Measurements from ENCODE around the gene GFY. TPM values are rescaled to one million over a fixed set of nuclear protein-coding genes. Genes with fewer than 3 reads are reported as not detected.
A peak's percentile ranks its signal among the peaks of the same experiment; 100 is the strongest.

The GFY gene
- polyA plus RNA-seq, 1 experiment, result not detected

DNA sequence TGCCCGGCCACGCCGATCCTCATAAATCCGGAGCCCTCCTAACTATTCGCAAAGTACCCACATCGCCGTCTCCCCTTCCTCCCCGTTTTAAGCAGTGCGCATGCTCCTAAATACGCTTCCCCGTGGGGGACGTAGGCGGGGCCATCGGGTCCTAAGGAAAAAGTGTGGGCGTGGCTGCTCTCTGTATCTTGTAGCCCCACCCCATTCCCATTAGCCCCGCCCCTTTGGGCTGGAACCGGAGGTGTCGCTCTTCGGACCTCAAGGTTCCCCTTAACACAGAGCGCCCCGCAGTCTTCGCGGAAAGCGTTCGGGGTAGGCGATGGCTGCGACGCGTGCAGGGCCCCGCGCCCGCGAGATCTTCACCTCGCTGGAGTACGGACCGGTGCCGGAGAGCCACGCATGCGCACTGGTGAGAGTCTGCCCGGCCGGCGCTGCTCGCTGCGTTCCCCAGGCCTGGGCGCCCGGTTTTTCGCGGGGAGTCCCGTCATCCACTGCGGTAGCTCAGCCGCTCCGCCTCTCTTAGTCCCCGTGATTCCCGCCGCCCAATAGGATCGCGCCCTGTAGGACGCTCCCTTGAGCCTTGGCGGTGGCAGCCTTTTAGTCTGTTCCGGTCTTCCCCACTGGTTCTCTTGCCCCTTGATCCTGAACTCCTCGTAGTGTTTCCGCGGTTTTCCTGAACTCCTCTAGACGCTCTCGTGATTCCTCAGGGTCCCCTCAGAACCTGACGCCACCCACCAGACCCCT lies 28.0 kb downstream of the GFY start, which contains the start of gene ALDH16A1:
Gene ALDH16A1 (plus strand): TSS at position 213 of the 744 bp plus-strand sequence. CDS start 107 bp downstream, at position 320.
- Histone ChIP-seq H3K27ac (ENCODE audit: low read depth, low read length) (peak within 1 kb of the TSS; percentile 97), H3K4me3 (ENCODE audit: low read depth, low read length) (peak within 1 kb of the TSS; percentile 82), H3K9me3 (ENCODE audit: control insufficient read depth, insufficient read depth, low read length) (no peaks in the 10 kb centered on the region), H3K27me3 (ENCODE audit: control insufficient read depth, insufficient read depth, low read length) (no peaks in the 10 kb centered on the region)
- CTCF ChIA-PET, result interaction anchor here (1.7 to 2.3 kb wide), 2 partner anchors 20 to 227 kb away, joined by 6 to 8 read pairs; partner anchors contain the start of gene FLT3LG
- DNase-seq (ENCODE audit: low read depth, low spot score), result peak; percentile 95
- POLR2A ChIA-PET, result interaction anchor here (0.5 to 2.2 kb wide), 5 partner anchors 25 to 474 kb away, joined by 4 to 17 read pairs (median 5); partner anchors contain the start of gene RPL13A
- TF ChIP-seq, protein P1, sequence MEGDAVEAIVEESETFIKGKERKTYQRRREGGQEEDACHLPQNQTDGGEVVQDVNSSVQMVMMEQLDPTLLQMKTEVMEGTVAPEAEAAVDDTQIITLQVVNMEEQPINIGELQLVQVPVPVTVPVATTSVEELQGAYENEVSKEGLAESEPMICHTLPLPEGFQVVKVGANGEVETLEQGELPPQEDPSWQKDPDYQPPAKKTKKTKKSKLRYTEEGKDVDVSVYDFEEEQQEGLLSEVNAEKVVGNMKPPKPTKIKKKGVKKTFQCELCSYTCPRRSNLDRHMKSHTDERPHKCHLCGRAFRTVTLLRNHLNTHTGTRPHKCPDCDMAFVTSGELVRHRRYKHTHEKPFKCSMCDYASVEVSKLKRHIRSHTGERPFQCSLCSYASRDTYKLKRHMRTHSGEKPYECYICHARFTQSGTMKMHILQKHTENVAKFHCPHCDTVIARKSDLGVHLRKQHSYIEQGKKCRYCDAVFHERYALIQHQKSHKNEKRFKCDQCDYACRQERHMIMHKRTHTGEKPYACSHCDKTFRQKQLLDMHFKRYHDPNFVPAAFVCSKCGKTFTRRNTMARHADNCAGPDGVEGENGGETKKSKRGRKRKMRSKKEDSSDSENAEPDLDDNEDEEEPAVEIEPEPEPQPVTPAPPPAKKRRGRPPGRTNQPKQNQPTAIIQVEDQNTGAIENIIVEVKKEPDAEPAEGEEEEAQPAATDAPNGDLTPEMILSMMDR (IDR thresholded peaks at IDR 0.05; ENCODE audit: low read depth, low read length), result no peak

DNA sequence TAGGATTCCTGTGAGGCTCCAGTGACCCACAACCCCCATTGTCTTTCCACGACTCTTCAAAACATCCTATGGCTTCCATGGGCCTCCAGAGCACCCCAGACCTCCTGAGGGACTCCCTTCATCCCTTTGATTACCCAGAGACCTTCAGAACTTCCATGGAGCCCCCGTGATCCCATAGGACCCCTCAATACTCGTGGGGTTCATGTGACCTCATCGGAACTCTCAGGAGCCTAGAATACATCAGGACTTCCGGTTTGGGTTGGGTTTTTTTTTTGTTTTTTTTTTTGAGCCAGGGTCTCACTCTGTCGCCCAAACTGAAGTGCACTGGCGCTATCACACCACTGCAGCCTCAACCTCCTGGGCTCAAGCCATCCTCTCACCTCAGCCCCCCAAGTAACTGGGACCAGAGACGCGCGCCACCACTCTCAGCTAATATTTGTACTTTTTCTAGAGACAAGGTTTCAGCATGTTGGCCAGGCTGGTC lies 28.6 kb downstream of the GFY start:
- Histone ChIP-seq H3K27me3 (ENCODE audit: control insufficient read depth, insufficient read depth, low read length) (no peaks in the 10 kb centered on the region), H3K27ac (ENCODE audit: low read depth, low read length) (peak overlapping the region; percentile 97), H3K4me3 (ENCODE audit: low read depth, low read length) (peak overlapping the region; percentile 82), H3K9me3 (ENCODE audit: control insufficient read depth, insufficient read depth, low read length) (no peaks in the 10 kb centered on the region)
- no peak for DNase-seq (ENCODE audit: low read depth, low spot score)
- TF ChIP-seq, protein P1 (IDR thresholded peaks at IDR 0.05; ENCODE audit: low read depth, low read length), result no peak
- POLR2A ChIA-PET, result interaction anchor here (0.6 to 2.2 kb wide), 3 partner anchors 25 to 107 kb away, joined by 7 to 17 read pairs (median 9); partner anchors contain the start of gene RPL13A
- CTCF ChIA-PET, result interaction anchor here (1.0 to 1.7 kb wide), 2 partner anchors 228 to 356 kb away, joined by 3 to 6 read pairs; no protein-coding TSS in a partner anchor

DNA sequence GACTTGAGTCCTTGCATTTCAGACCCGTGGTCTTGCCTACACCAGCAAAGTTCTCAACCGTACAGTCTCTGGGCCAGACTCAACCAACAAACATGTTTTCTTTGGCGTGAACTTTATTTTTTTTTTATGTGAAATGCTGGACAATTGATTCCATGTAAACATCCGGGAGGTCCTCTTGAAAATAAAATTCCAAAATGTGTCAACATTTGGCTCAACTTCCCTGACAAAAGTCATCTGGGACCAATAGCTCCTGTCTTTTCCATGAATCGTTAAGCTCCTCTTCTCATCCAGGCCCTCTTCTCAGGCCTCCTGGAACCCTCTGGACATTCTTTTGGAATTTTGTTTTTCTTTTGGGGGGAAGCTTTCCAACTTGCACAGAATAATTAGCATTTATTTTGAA lies 30.6 kb downstream of the GFY start:
- CTCF ChIA-PET, result interaction anchor here (0.8 to 1.9 kb wide), 4 partner anchors 18 to 530 kb away, joined by 3 to 10 read pairs (median 4); partner anchors contain the start of gene FLT3LG

GRCh38 chr19:49456326-49456725 lies 31.1 kb downstream of the GFY start:
- Histone ChIP-seq H3K27ac (ENCODE audit: low read depth, low read length) (no peak overlapping the region), H3K4me3 (ENCODE audit: low read depth, low read length) (no peak overlapping the region), H3K27me3 (ENCODE audit: control insufficient read depth, insufficient read depth, low read length) (no peaks in the 10 kb centered on the region), H3K9me3 (ENCODE audit: control insufficient read depth, insufficient read depth, low read length) (peaks cover under 1% of the 10 kb centered on the region; the same call in 1 of the 2 replicates)
- POLR2A ChIA-PET, result interaction anchor here (1.2 kb wide), 1 partner anchor 109 kb away, joined by 5 read pairs; no protein-coding TSS in a partner anchor
- TF ChIP-seq, protein P1 (IDR thresholded peaks at IDR 0.05; ENCODE audit: low read depth, low read length), result no peak
- DNase-seq (ENCODE audit: low read depth, low spot score), result no peak
- CTCF ChIA-PET, result interaction anchor here (0.8 to 1.9 kb wide), 4 partner anchors 17 to 531 kb away, joined by 3 to 10 read pairs (median 4); partner anchors contain the start of gene FLT3LG

More for the DNA sequence above, 30.6 kb downstream of the GFY start:
- DNase-seq (ENCODE audit: low read depth, low spot score), result no peak
- POLR2A ChIA-PET, result interaction anchor here (0.6 kb wide), 1 partner anchor 109 kb away, joined by 4 read pairs; no protein-coding TSS in a partner anchor
- H3K27me3 ChIP-seq (ENCODE audit: control insufficient read depth, insufficient read depth, low read length), result no peaks in the 10 kb centered on the region
- TF ChIP-seq, protein P1 (IDR thresholded peaks at IDR 0.05; ENCODE audit: low read depth, low read length), result no peak
- peak overlapping the region; percentile 21 for H3K27ac ChIP-seq (ENCODE audit: low read depth, low read length)
- no peak overlapping the region for H3K4me3 ChIP-seq (ENCODE audit: low read depth, low read length)
- no peaks in the 10 kb centered on the region for H3K9me3 ChIP-seq (ENCODE audit: control insufficient read depth, insufficient read depth, low read length)
